ENCODE measurements around the gene COQ10A. TPM values are rescaled to one million over a fixed set of nuclear protein-coding genes. Genes with fewer than 3 reads are reported as not detected.
"Not testable (repeated sequence)": the region's sequence is repeated elsewhere in the genome, so short reads cannot be mapped to it uniquely, and the experiment has no call there.

COQ10A gene
- total and polyA plus RNA-seq, 2 donors (not counting 3 experiments of a cell fraction or from before 2014, with no cell fraction given) = 14.7 to 32.4 TPM

DNA sequence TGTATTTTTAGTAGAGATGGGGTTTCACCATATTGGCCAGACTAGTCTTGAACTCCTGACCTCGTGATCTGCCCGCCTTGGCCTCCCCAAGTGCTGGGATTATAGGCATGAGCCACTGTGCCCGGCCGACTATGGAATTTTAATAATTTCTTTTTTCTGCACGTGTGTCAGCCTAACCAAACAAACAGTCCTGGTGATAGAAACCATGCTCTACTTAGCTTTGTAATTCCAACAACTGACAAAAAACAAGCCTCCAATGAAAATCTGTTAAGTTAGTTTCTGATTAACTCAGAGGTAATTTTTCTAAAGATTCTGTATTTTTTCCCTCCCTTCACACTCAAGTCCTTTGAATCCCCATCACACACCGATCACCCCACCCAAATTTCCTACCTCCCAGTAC is 15.3 kb downstream of the COQ10A start:
- H3K27ac ChIP-seq (ENCODE audit: insufficient read depth, low read depth, low read length) = no peak overlapping the region
- peaks cover 7% of the 10 kb centered on the region for H3K4me1 ChIP-seq (ENCODE audit: control insufficient read depth, extremely low read depth, insufficient read depth, low read length)
- FAIRE-seq (no peak), DNase-seq (ENCODE audit: low read depth, low spot score) (no peak)
- no peaks in the 10 kb centered on the region for H3K27me3 ChIP-seq (ENCODE audit: control insufficient read depth in 2 of 2, insufficient read depth in 2 of 2, low read length in 2 of 2)
- no peak overlapping the region for H3K4me3 ChIP-seq (replicated peaks in 1 of 3; ENCODE audit: insufficient read depth in 1 of 3, low read depth in 1 of 3, low read length in 3 of 3)
- H3K9me3 ChIP-seq (replicated peaks; ENCODE audit: control insufficient read depth, insufficient read depth, low read length) = no peaks in the 10 kb centered on the region
- no peak overlapping the region for H3K9ac ChIP-seq (replicated peaks; ENCODE audit: extremely low read depth, insufficient read depth, low read length)
- ChIA-PET CTCF (no interaction called here), POLR2A (no interaction called here)
- H4K20me1 ChIP-seq (replicated peaks; ENCODE audit: control insufficient read depth, extremely low read depth, insufficient read depth, low read length) = no peaks in the 10 kb centered on the region
- BruUV-seq (replicated peaks) = no TSS peak
- no peak for TF ChIP-seq POLR2A (IDR thresholded peaks at IDR 0.05; ENCODE audit: low read depth, low read length)
- peaks cover 7% of the 10 kb centered on the region for H3K79me2 ChIP-seq (ENCODE audit: control insufficient read depth, insufficient read depth, low read length)
- H3K9me1 ChIP-seq (replicated peaks; ENCODE audit: control insufficient read depth, extremely low read depth, insufficient read depth, low read length) = no peaks in the 10 kb centered on the region
- dilution Hi-C loops (cut with MboI; ENCODE audit: extremely low pct_ligation_motif_present, low sequenced_read_pairs) = no loop called here
- H2AFZ ChIP-seq (ENCODE audit: low read depth, low read length) = no peak overlapping the region
- H3K4me2 ChIP-seq (ENCODE audit: insufficient read depth, low read length) = no peak overlapping the region
- intact Hi-C loops (cut with micrococcal nuclease) = no loop called here
- peaks cover 24 to 30% of the 10 kb centered on the region in 2 experiments for H3K36me3 ChIP-seq (ENCODE audit: control insufficient read depth in 2 of 2, extremely low read depth in 1 of 2, insufficient read depth in 2 of 2, low read length in 2 of 2)

DNA sequence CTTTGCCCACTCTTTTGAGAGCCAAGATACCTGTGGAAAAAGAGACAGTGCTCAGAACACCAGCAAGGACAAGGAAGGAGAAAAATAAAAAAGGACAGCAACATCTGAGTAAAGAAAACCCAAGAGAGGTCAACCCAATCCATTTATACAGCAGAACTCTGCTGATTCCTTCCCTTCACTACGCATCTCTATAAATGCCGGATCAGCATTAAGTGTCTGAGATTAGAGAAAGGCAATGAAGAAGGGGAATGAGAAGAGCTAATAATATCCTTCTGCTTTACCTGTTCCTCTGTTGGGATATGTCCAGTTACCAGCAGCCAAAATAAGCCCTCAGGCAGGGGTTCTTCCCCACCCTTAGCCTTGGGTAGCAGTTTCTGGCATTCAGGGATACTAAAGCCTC is 15.8 kb downstream of the COQ10A start:
- dilution Hi-C loops (cut with MboI; ENCODE audit: extremely low pct_ligation_motif_present, low sequenced_read_pairs) = no loop called here
- BruUV-seq (replicated peaks) = no TSS peak
- TF ChIP-seq FOS (IDR thresholded peaks at IDR 0.05; ENCODE audit: borderline replicate concordance, insufficient read depth, low read length) (no peak), EZH2 (IDR thresholded peaks at IDR 0.05; ENCODE audit: borderline replicate concordance, low read depth, low read length, severe bottlenecking) (no peak), GATA2 (IDR thresholded peaks at IDR 0.05; ENCODE audit: insufficient read depth, insufficient read length, low read depth, low read length) (no peak), MYC (IDR thresholded peaks at IDR 0.05; ENCODE audit: low read depth, low read length) (no peak), JUN (IDR thresholded peaks at IDR 0.05; ENCODE audit: borderline replicate concordance, insufficient read depth, insufficient read length, low read depth) (no peak), POLR2AphosphoS5 (IDR thresholded peaks at IDR 0.05; ENCODE audit: insufficient read depth, low read depth, low read length) (no peak), POLR2A (IDR thresholded peaks at IDR 0.05; ENCODE audit: low read depth, low read length) (no peak)
- TF ChIP-seq, protein P1, sequence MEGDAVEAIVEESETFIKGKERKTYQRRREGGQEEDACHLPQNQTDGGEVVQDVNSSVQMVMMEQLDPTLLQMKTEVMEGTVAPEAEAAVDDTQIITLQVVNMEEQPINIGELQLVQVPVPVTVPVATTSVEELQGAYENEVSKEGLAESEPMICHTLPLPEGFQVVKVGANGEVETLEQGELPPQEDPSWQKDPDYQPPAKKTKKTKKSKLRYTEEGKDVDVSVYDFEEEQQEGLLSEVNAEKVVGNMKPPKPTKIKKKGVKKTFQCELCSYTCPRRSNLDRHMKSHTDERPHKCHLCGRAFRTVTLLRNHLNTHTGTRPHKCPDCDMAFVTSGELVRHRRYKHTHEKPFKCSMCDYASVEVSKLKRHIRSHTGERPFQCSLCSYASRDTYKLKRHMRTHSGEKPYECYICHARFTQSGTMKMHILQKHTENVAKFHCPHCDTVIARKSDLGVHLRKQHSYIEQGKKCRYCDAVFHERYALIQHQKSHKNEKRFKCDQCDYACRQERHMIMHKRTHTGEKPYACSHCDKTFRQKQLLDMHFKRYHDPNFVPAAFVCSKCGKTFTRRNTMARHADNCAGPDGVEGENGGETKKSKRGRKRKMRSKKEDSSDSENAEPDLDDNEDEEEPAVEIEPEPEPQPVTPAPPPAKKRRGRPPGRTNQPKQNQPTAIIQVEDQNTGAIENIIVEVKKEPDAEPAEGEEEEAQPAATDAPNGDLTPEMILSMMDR (IDR thresholded peaks at IDR 0.05; ENCODE audit: extremely low read depth in 1 of 2, insufficient read depth in 1 of 2, low read depth in 1 of 2, low read length in 2 of 2) = no peak
- TF ChIP-seq, protein P2, sequence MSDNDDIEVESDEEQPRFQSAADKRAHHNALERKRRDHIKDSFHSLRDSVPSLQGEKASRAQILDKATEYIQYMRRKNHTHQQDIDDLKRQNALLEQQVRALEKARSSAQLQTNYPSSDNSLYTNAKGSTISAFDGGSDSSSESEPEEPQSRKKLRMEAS (IDR thresholded peaks at IDR 0.05; ENCODE audit: insufficient read depth, insufficient read length) = no peak
- Histone ChIP-seq H3K27ac (ENCODE audit: insufficient read depth, low read depth, low read length) (no peak overlapping the region), H3K4me2 (ENCODE audit: insufficient read depth, low read length) (no peak overlapping the region), H3K9ac (replicated peaks; ENCODE audit: extremely low read depth, insufficient read depth, low read length) (no peak overlapping the region), H3K9me1 (replicated peaks; ENCODE audit: control insufficient read depth, extremely low read depth, insufficient read depth, low read length) (no peaks in the 10 kb centered on the region), H3K36me3 (ENCODE audit: control insufficient read depth in 2 of 2, extremely low read depth in 1 of 2, insufficient read depth in 2 of 2, low read length in 2 of 2) (peaks cover 23 to 30% of the 10 kb centered on the region in 2 experiments), H2AFZ (ENCODE audit: low read depth, low read length) (no peak overlapping the region), H3K4me1 (ENCODE audit: control insufficient read depth, extremely low read depth, insufficient read depth, low read length) (peaks cover 8% of the 10 kb centered on the region), H3K79me2 (ENCODE audit: control insufficient read depth, insufficient read depth, low read length) (peaks cover 8% of the 10 kb centered on the region), H3K4me3 (replicated peaks in 1 of 3; ENCODE audit: insufficient read depth in 1 of 3, low read depth in 1 of 3, low read length in 3 of 3) (no peak overlapping the region), H3K27me3 (ENCODE audit: control insufficient read depth in 2 of 2, insufficient read depth in 2 of 2, low read length in 2 of 2) (no peaks in the 10 kb centered on the region), H4K20me1 (replicated peaks; ENCODE audit: control insufficient read depth, extremely low read depth, insufficient read depth, low read length) (no peaks in the 10 kb centered on the region), H3K9me3 (replicated peaks; ENCODE audit: control insufficient read depth, insufficient read depth, low read length) (no peaks in the 10 kb centered on the region)
- ChIA-PET POLR2A (no interaction called here), CTCF (no interaction called here)
- FAIRE-seq (no peak), DNase-seq (ENCODE audit: low read depth, low spot score) (no peak)
- intact Hi-C loops (cut with micrococcal nuclease) = no loop called here

DNA sequence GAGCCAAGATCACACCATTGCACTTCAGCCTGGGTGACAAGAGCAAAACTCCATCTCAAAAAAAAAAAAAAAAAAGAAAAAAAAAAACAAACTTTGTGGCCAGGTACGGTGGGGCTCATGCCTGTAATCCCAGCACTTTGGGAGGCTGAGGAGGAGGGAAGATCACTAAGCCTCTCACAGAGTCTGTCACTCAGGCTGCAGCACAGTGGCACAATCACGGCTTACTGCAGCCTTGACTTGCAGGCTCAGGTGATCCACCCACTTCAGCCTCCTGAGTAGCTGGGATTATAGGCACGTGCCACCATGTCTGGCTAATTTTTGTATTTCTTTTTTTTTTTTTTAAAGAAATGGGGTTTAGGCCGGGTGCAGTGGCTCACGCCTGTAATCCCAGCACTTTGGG is 17.5 kb downstream of the COQ10A start:
- H3K9me3 ChIP-seq (replicated peaks; ENCODE audit: control insufficient read depth, insufficient read depth, low read length); CTCF ChIA-PET; BruUV-seq (replicated peaks); H3K9ac ChIP-seq (replicated peaks; ENCODE audit: extremely low read depth, insufficient read depth, low read length); POLR2A ChIA-PET; H3K27ac ChIP-seq (ENCODE audit: insufficient read depth, low read depth, low read length); H2AFZ ChIP-seq (ENCODE audit: low read depth, low read length); FAIRE-seq; intact Hi-C loops (cut with micrococcal nuclease); DNase-seq (ENCODE audit: low read depth, low spot score); H3K4me1 ChIP-seq (ENCODE audit: control insufficient read depth, extremely low read depth, insufficient read depth, low read length); H3K4me2 ChIP-seq (ENCODE audit: insufficient read depth, low read length); H4K20me1 ChIP-seq (replicated peaks; ENCODE audit: control insufficient read depth, extremely low read depth, insufficient read depth, low read length); H3K9me1 ChIP-seq (replicated peaks; ENCODE audit: control insufficient read depth, extremely low read depth, insufficient read depth, low read length); H3K27me3 ChIP-seq (ENCODE audit: control insufficient read depth in 2 of 2, insufficient read depth in 2 of 2, low read length in 2 of 2); H3K4me3 ChIP-seq (replicated peaks in 1 of 3; ENCODE audit: insufficient read depth in 1 of 3, low read depth in 1 of 3, low read length in 3 of 3); dilution Hi-C loops (cut with MboI; ENCODE audit: extremely low pct_ligation_motif_present, low sequenced_read_pairs): not testable (repeated sequence)
- Histone ChIP-seq H3K79me2 (ENCODE audit: control insufficient read depth, insufficient read depth, low read length) (peaks cover 20% of the 10 kb centered on the region), H3K36me3 (ENCODE audit: control insufficient read depth in 2 of 2, extremely low read depth in 1 of 2, insufficient read depth in 2 of 2, low read length in 2 of 2) (peaks cover 18 to 29% of the 10 kb centered on the region in 2 experiments)

Data from endothelial cell of umbilical vein (primary cell).